ENCODE data around the gene ACTL7B. TPM values are rescaled to one million over a fixed set of nuclear protein-coding genes. Genes with fewer than 3 reads are reported as not detected.

Gene ACTL7B
- total and polyA plus RNA-seq, 8 donors = 0.07 TPM; not detected in 7

GRCh38 chr9:108861464-108861863 is 5.7 kb upstream of the ACTL7B start:
- no peak overlapping the region for H3K4me3 ChIP-seq
- no peaks in the 10 kb centered on the region for H3K9me3 ChIP-seq
- ATAC-seq = peak; percentile 90
- DNase-seq = peak in 1 of 4 donors; percentile 27
- intact Hi-C loops (cut with DNase I) = no loop called here
- no peak for TF ChIP-seq CTCF (IDR thresholded peaks at IDR 0.05)
- H3K36me3 ChIP-seq = no peaks in the 10 kb centered on the region
- no peaks in the 10 kb centered on the region for H3K27me3 ChIP-seq
- peak overlapping the region in 1 of 2 donors; percentile 23 for H3K27ac ChIP-seq
- H3K4me1 ChIP-seq = no peaks in the 10 kb centered on the region

- no peaks in the 10 kb centered on the region for H3K27me3 ChIP-seq
- DNase-seq (no peak), ATAC-seq (peak; percentile 5)
- no peaks in the 10 kb centered on the region for H3K4me1 ChIP-seq
- no peak overlapping the region for H3K4me3 ChIP-seq
- TF ChIP-seq CTCF (IDR thresholded peaks at IDR 0.05) = no peak
- no peaks in the 10 kb centered on the region for H3K36me3 ChIP-seq
- H3K27ac ChIP-seq = peak overlapping the region in 1 of 2 donors; percentile 23
- H3K9me3 ChIP-seq = no peaks in the 10 kb centered on the region
- intact Hi-C loops (cut with DNase I) = no loop called here
Measured at GRCh38 chr9:108860764-108861163, 5.0 kb upstream of the ACTL7B start.

- intact Hi-C loops (cut with DNase I) = no loop called here
- no peak overlapping the region for H3K27ac ChIP-seq
- H3K36me3 ChIP-seq = no peaks in the 10 kb centered on the region
- H3K9me3 ChIP-seq = no peaks in the 10 kb centered on the region
- no peak for TF ChIP-seq CTCF (IDR thresholded peaks at IDR 0.05)
- no peaks in the 10 kb centered on the region for H3K27me3 ChIP-seq
- no peak overlapping the region for H3K4me3 ChIP-seq
- ATAC-seq (no peak), DNase-seq (no peak)
- H3K4me1 ChIP-seq = no peaks in the 10 kb centered on the region
Measured at GRCh38 chr9:108860354-108860753, 4.6 kb upstream of the ACTL7B start.

- Histone ChIP-seq H3K27me3 (no peaks in the 10 kb centered on the region), H3K9me3 (no peaks in the 10 kb centered on the region), H3K4me1 (no peaks in the 10 kb centered on the region), H3K4me3 (no peak overlapping the region), H3K27ac (no peak overlapping the region), H3K36me3 (no peaks in the 10 kb centered on the region)
- no peak for DNase-seq
- no peak for ATAC-seq
- intact Hi-C loops (cut with DNase I) = no loop called here
- no peak for TF ChIP-seq CTCF (IDR thresholded peaks at IDR 0.05)
Measured at GRCh38 chr9:108859459-108860114, 3.8 kb upstream of the ACTL7B start.

- H3K36me3 ChIP-seq = no peaks in the 10 kb centered on the region
- TF ChIP-seq CTCF (IDR thresholded peaks at IDR 0.05) = no peak
- intact Hi-C loops (cut with DNase I) = no loop called here
- no peaks in the 10 kb centered on the region for H3K4me1 ChIP-seq
- ATAC-seq (no peak), DNase-seq (no peak)
- no peak overlapping the region for H3K4me3 ChIP-seq
- H3K9me3 ChIP-seq = no peaks in the 10 kb centered on the region
- no peaks in the 10 kb centered on the region for H3K27me3 ChIP-seq
- no peak overlapping the region for H3K27ac ChIP-seq
Measured at GRCh38 chr9:108857572-108857971, 1.8 kb upstream of the ACTL7B start.

Measured in left lung (tissue), 10 donors.